Activated naive CD8-positive, alpha-beta T cell treated with anti-CD3 and anti-CD28 coated beads for 36 hours (primary cell): ENCODE data around the gene SUZ12. TPM values are rescaled to one million over a fixed set of nuclear protein-coding genes. Genes with fewer than 3 reads are reported as not detected.
"Not testable (repeated sequence)": the region's sequence is repeated elsewhere in the genome, so short reads cannot be mapped to it uniquely, and the experiment has no call there.

Experiments
- DNase-seq: peaks from one replicate; pipeline ENCODE4 v3.0.0; 2021
- H3K27ac Mint-ChIP-seq: one replicate; pipeline ENCODE4 v1.8.0; 2022; ENCODE audit warnings: mild to moderate bottlenecking, moderate library complexity, mixed read lengths
- H3K27me3 Mint-ChIP-seq: one replicate; pipeline ENCODE4 v1.8.0; 2022; ENCODE audit warnings: mild to moderate bottlenecking, mixed read lengths
- H3K36me3 Mint-ChIP-seq: one replicate; pipeline ENCODE4 v1.8.0; 2021; ENCODE audit warnings: mild to moderate bottlenecking, mixed read lengths
- H3K4me1 Mint-ChIP-seq: one replicate; pipeline ENCODE4 v1.8.0; 2021; ENCODE audit warnings: mixed read lengths
- H3K4me3 Mint-ChIP-seq: one replicate; pipeline ENCODE4 v1.8.0; 2022; ENCODE audit warnings: mild to moderate bottlenecking, moderate library complexity, mixed read lengths
- H3K9me3 Mint-ChIP-seq: one replicate; pipeline ENCODE4 v1.8.0; 2022; ENCODE audit warnings: mixed read lengths
- total RNA-seq, 2 experiments: library from RNA; stranded (reverse); gene quantifications; one replicate each; pipeline ENCODE4 v1.2.3, GENCODE V29; 2021

The SUZ12 gene
- 10 to 100 TPM; 79.1 to 85.0 TPM for total RNA-seq

- peaks cover 19% of the 10 kb centered on the region for H3K36me3 Mint-ChIP-seq
- H3K27me3 Mint-ChIP-seq, H3K9me3 Mint-ChIP-seq: not testable (repeated sequence)
- H3K27ac Mint-ChIP-seq, result peak within 1 kb of the TSS; percentile 88
- peak; percentile 92 for DNase-seq
- H3K4me1 Mint-ChIP-seq, result peaks cover 16% of the 10 kb centered on the region
- H3K4me3 Mint-ChIP-seq, result peak within 1 kb of the TSS; percentile 85
Measured at GRCh38 chr17:31936615-31937609, at the start of gene SUZ12. Gene SUZ12, plus strand, starts transcription at chr17:31937007. Its CDS starts 240 bp downstream, at chr17:31937247.

- H3K4me3 Mint-ChIP-seq, result no peak overlapping the region
- no peaks in the 10 kb centered on the region for H3K9me3 Mint-ChIP-seq
- H3K27me3 Mint-ChIP-seq, result no peaks in the 10 kb centered on the region
- H3K4me1 Mint-ChIP-seq, result peaks cover 4% of the 10 kb centered on the region
- peaks cover 36% of the 10 kb centered on the region for H3K36me3 Mint-ChIP-seq
- no peak for DNase-seq
- peak overlapping the region; percentile 16 for H3K27ac Mint-ChIP-seq
Measured at GRCh38 chr17:31888124-31888523, 48.7 kb upstream of the SUZ12 start.

DNA sequence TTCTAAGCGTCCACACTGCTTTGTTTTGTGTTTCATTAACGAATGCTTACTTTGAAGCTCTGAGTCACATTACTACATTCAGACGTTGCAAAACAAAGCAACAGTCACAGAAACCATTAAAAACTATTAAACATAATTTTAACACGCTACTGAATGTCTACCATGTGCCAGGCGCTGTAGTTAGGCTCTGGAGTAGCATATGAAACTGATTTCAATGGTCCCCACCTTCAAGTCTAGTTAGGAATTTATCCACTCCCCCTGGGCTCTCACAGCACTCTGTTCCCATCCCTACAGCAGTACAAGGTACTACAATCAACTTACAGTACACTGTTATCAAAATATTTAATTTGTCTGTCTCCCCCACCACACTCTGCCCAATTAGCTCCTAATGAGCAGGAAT, 35.9 kb upstream of the SUZ12 start:
- Mint-ChIP-seq H3K4me3 (no peak overlapping the region), H3K9me3 (no peaks in the 10 kb centered on the region), H3K27me3 (no peaks in the 10 kb centered on the region), H3K4me1 (peaks cover 27% of the 10 kb centered on the region), H3K27ac (no peak overlapping the region), H3K36me3 (peaks cover 17% of the 10 kb centered on the region)
- DNase-seq, result no peak

GRCh38 chr17:31902693-31903092, 34.1 kb upstream of the SUZ12 start:
- Mint-ChIP-seq H3K27ac (peak overlapping the region; percentile 52), H3K36me3 (peaks cover 7% of the 10 kb centered on the region), H3K4me1 (peaks cover 33% of the 10 kb centered on the region), H3K27me3 (peaks cover 3% of the 10 kb centered on the region), H3K9me3 (no peaks in the 10 kb centered on the region), H3K4me3 (no peak overlapping the region)
- DNase-seq, result no peak

DNA sequence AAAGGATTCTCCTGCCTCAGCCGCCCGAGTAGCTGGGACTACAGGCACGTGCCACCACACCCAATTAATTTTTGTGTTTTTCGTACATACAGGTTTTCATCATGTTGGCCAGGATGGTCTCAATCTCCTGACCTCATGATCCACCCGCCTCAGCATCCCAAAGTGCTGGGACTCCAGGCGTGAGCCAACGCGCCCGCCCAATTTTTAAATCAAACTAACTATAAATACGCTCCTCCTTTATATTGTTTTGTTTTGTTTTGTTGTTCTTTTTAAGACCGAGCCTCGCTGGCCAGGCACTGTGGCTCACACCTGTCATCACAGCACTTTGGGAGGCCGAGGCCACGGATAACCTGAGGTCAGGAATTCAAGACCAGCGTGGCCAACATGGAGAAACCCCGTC, 33.4 kb upstream of the SUZ12 start:
- Mint-ChIP-seq H3K27ac (no peak overlapping the region), H3K4me1 (peaks cover 34% of the 10 kb centered on the region), H3K36me3 (peaks cover 2% of the 10 kb centered on the region), H3K27me3 (peaks cover 3% of the 10 kb centered on the region), H3K9me3 (no peaks in the 10 kb centered on the region), H3K4me3 (no peak overlapping the region)
- no peak for DNase-seq

GRCh38 chr17:31907342-31907962, 29.4 kb upstream of the SUZ12 start:
- Mint-ChIP-seq H3K27me3 (peaks cover 21% of the 10 kb centered on the region), H3K27ac (peak overlapping the region; percentile 63), H3K4me3 (peak overlapping the region; percentile 11), H3K36me3 (no peaks in the 10 kb centered on the region), H3K9me3 (no peaks in the 10 kb centered on the region), H3K4me1 (peaks cover 27% of the 10 kb centered on the region)
- DNase-seq, result peak; percentile 13

DNA sequence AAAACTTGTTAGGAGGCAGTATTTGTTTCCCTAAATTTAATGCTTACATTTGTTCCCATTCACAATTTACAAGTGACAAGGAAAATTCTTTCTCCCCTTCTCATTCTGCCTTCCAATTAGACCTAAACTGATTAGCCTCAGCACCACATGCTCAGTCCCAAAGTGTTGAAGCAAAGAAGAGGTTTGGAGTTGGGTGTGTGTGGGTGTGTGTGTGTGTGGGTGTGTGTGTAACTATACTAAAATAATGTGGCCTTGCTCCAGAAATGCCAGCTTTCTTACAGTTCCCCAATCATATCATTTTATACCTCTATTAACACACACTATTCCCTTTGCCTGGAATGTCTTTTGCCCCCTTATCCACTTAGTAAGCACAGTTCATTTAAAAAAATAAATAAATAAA, 28.4 kb upstream of the SUZ12 start:
- no peaks in the 10 kb centered on the region for H3K9me3 Mint-ChIP-seq
- no peak for DNase-seq
- H3K27ac Mint-ChIP-seq, result no peak overlapping the region
- H3K4me3 Mint-ChIP-seq, result no peak overlapping the region
- peaks cover 22% of the 10 kb centered on the region for H3K27me3 Mint-ChIP-seq
- H3K36me3 Mint-ChIP-seq, result no peaks in the 10 kb centered on the region
- H3K4me1 Mint-ChIP-seq, result peaks cover 22% of the 10 kb centered on the region

DNA sequence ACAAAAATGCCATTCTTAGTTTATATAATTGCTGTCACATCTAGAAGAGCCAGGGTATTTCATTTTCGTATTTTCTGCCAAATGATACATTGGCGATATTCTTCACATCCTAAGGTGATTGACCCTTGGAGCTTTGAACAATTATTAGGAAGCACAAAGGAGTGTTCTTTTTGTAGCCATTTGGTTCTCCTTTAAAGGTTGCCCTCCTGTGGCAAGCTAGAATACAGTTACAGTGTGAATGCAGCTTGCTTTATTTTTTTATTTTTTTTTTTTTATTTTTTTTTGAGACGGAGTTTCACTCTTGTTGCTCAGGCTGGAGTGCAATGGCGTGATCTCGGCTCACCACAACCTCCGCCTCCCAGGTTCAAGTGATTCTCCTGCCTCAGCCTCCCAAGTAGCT, 24.1 kb upstream of the SUZ12 start:
- not testable (repeated sequence) for DNase-seq, H3K9me3 Mint-ChIP-seq, H3K4me3 Mint-ChIP-seq, H3K27ac Mint-ChIP-seq, H3K36me3 Mint-ChIP-seq
- H3K4me1 Mint-ChIP-seq, result peaks cover 11% of the 10 kb centered on the region
- H3K27me3 Mint-ChIP-seq, result peaks cover 37% of the 10 kb centered on the region

- no peak for DNase-seq
- Mint-ChIP-seq H3K36me3 (no peaks in the 10 kb centered on the region), H3K27ac (no peak overlapping the region), H3K27me3 (peaks cover 49% of the 10 kb centered on the region), H3K4me1 (peaks cover 24% of the 10 kb centered on the region), H3K4me3 (no peak overlapping the region), H3K9me3 (no peaks in the 10 kb centered on the region)
Measured at GRCh38 chr17:31915456-31916100, 21.2 kb upstream of the SUZ12 start.

DNA sequence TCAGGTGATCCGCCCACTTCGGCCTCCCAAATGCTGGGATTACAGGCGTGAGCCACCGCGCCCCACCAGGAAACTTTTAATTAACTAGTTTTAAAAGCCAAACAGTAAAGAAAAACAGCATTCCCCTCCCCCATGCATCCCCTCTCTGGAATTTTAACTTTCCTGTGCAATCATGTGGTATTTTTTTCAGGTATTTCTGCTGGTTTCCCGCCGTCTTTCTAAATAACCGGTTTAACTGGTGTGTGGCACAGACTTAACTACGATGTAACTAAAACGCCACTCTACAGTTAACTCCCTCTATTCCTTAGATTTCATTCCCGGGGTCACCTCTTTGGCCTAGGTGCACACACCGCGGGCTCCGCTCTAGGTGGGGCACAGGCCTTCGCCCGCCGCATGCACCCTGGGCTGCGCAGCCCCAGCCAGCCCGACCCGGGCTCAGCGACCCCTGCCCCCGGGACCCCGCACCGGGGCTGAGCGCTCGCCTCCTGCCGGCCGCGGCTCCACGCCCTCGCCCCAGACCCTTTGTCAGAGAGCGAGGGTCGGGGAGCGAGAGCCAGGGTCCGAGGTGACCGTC, 20.2 kb upstream of the SUZ12 start:
- no peaks in the 10 kb centered on the region for H3K36me3 Mint-ChIP-seq
- no peak for DNase-seq
- no peaks in the 10 kb centered on the region for H3K9me3 Mint-ChIP-seq
- H3K27ac Mint-ChIP-seq, result no peak overlapping the region
- no peak overlapping the region for H3K4me3 Mint-ChIP-seq
- H3K4me1 Mint-ChIP-seq, result peaks cover 24% of the 10 kb centered on the region
- peaks cover 44% of the 10 kb centered on the region for H3K27me3 Mint-ChIP-seq

GRCh38 chr17:31917065-31917529, 19.7 kb upstream of the SUZ12 start:
- H3K4me1 Mint-ChIP-seq, result peaks cover 24% of the 10 kb centered on the region
- H3K36me3 Mint-ChIP-seq, result no peaks in the 10 kb centered on the region
- H3K27me3 Mint-ChIP-seq, result peaks cover 39% of the 10 kb centered on the region
- no peak overlapping the region for H3K4me3 Mint-ChIP-seq
- no peak overlapping the region for H3K27ac Mint-ChIP-seq
- no peaks in the 10 kb centered on the region for H3K9me3 Mint-ChIP-seq
- peak; percentile 26 for DNase-seq

- Mint-ChIP-seq H3K4me3 (peak overlapping the region; percentile 25), H3K27me3 (peaks cover 35% of the 10 kb centered on the region), H3K4me1 (peaks cover 24% of the 10 kb centered on the region)
- not testable (repeated sequence) for DNase-seq, H3K9me3 Mint-ChIP-seq, H3K27ac Mint-ChIP-seq, H3K36me3 Mint-ChIP-seq
Measured at GRCh38 chr17:31917721-31918120, 19.1 kb upstream of the SUZ12 start.

DNA sequence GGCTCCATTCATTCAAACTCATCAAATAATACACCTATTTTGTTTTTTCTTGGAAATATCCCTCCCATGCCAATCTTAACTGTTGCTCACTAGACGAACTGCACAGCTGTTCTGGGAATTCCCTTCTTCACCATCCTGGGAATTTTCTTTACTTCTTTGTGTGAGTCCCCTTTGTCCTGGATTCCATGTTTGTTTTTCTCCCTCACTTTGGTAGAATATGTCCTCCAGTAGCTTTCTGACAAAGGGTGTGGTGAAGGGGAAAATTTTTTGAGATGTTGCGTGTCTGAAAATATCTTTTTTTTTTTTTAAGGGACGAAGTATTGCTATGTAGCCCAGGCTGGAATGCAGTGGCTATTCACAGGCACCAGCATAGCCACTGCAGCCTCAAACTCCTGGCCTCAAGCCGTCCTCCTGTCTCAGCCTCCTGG, 18.1 kb upstream of the SUZ12 start:
- Mint-ChIP-seq H3K27me3 (peaks cover 35% of the 10 kb centered on the region), H3K4me3 (no peak overlapping the region), H3K36me3 (no peaks in the 10 kb centered on the region), H3K4me1 (peaks cover 21% of the 10 kb centered on the region), H3K9me3 (no peaks in the 10 kb centered on the region), H3K27ac (no peak overlapping the region)
- DNase-seq, result no peak

DNA sequence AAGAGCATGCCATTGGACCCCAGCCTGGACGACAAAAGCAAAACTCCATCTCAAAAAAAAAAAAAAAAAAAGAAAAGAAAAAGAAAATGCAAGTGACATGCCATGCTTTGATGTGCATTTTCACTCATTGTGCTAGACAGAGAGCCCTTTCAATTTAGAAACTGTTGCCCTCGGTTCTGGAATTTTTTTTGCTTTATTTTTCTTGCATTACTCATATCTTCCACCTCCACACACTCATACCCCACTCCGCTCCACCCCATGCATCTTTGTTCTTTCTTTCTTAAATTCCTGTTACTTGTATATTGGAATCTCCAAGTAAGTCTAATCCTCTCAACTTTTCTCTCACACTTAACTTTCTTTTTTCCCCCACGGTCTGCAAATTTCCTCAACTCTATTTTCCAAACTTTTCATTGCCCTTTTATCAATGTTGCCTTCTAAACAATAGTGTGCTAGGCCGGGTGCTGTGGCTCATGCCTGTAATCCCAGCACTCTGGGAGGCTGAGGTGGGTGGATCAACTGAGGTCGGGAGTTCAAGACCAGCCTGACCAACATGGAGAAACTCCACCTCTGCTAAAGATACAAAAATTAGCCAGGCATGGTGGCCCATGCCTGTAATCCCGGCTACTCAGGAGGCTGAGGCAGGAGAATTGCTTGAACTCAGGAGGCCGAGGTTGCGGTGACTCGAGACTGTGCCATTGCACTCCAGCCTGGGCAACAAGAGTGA, 16.8 kb upstream of the SUZ12 start:
- H3K27me3 Mint-ChIP-seq, result peaks cover 35% of the 10 kb centered on the region
- peaks cover 21% of the 10 kb centered on the region for H3K4me1 Mint-ChIP-seq
- H3K36me3 Mint-ChIP-seq, result no peaks in the 10 kb centered on the region
- no peaks in the 10 kb centered on the region for H3K9me3 Mint-ChIP-seq
- peak; percentile 38 for DNase-seq
- H3K27ac Mint-ChIP-seq, result peak overlapping the region; percentile 92
- peak overlapping the region; percentile 30 for H3K4me3 Mint-ChIP-seq
